GM20000 (cell line): ENCODE measurements around the gene HRNR.

ENCODE experiments used
- DNase-seq: peaks from one replicate; pipeline ENCODE4 v3.0.0; 2012; ENCODE audit warnings: low spot score
- CTCF ChIP-seq: IDR thresholded peaks from 2 replicates; pipeline ENCODE4 v1.5.1; 2012; ENCODE audit warnings: mild to moderate bottlenecking, control low read depth; ENCODE audit errors: extremely low read depth, missing control alignments

The HRNR gene

GRCh38 chr1:152197361-152197941 lies 26.5 kb downstream of the HRNR start:
- no peak for DNase-seq
- TF ChIP-seq CTCF, result no peak

GRCh38 chr1:152191711-152192110 lies 32.3 kb downstream of the HRNR start:
- DNase-seq, result no peak
- TF ChIP-seq CTCF, result no peak

GRCh38 chr1:152191260-152191659 lies 32.7 kb downstream of the HRNR start:
- no peak for DNase-seq
- no peak for TF ChIP-seq CTCF

GRCh38 chr1:152190589-152190988 lies 33.4 kb downstream of the HRNR start:
- TF ChIP-seq CTCF, result no peak
- no peak for DNase-seq

GRCh38 chr1:152189657-152190442 lies 34.1 kb downstream of the HRNR start:
- DNase-seq, result peak; percentile 81
- TF ChIP-seq CTCF, result peak; percentile 40

GRCh38 chr1:152188673-152189591 lies 35.1 kb downstream of the HRNR start:
- DNase-seq, result peak; percentile 65
- peak; percentile 77 for TF ChIP-seq CTCF
